OCI-LY1 (cell line): ENCODE measurements around the gene ACAA1.

Source experiments
- H2AFZ ChIP-seq: fragments of 200-600 bp; sonication (generic), shearing (Covaris generic); 2 replicates; pipeline ENCODE4 v1.6.0; 2014; ENCODE audit warnings: antibody characterized with exemption, mild to moderate bottlenecking, low read length
- H3F3A ChIP-seq: fragments of 200-600 bp; sonication (generic), shearing (Covaris generic); 2 replicates; pipeline ENCODE4 v1.6.0; 2014; ENCODE audit warnings: mild to moderate bottlenecking, antibody characterized with exemption, low read length, moderate library complexity; ENCODE audit not compliant: insufficient read depth
- H3K27ac ChIP-seq: fragments of 200-600 bp; sonication (generic); 2 replicates; pipeline ENCODE4 v1.5.1; 2014; ENCODE audit warnings: low read length, mixed run types, mild to moderate bottlenecking, low read depth; ENCODE audit not compliant: poor library complexity, severe bottlenecking
- H3K27me3 ChIP-seq: fragments of 200-600 bp; sonication (generic); 2 replicates; pipeline ENCODE4 v1.6.0; 2014; ENCODE audit warnings: antibody characterized with exemption, mild to moderate bottlenecking, low read length, moderate library complexity; ENCODE audit not compliant: insufficient read depth
- H3K36me3 ChIP-seq: fragments of 200-600 bp; sonication (generic); 2 replicates; pipeline ENCODE4 v1.6.1; 2014; ENCODE audit warnings: mild to moderate bottlenecking, antibody characterized with exemption, low read length, moderate library complexity, mixed read lengths; ENCODE audit not compliant: insufficient read depth
- H3K4me1 ChIP-seq: fragments of 200-600 bp; sonication (generic); 2 replicates; pipeline ENCODE4 v1.5.1; 2014; ENCODE audit warnings: mild to moderate bottlenecking, low read length, moderate library complexity; ENCODE audit not compliant: insufficient read depth, severe bottlenecking
- H3K4me2 ChIP-seq: fragments of 200-600 bp; sonication (generic), shearing (Covaris generic); 2 replicates; pipeline ENCODE4 v1.6.1; 2014; ENCODE audit warnings: low read length
- H3K4me3 ChIP-seq: fragments of 200-600 bp; sonication (generic); 2 replicates; pipeline ENCODE4 v1.5.1; 2014; ENCODE audit warnings: low read length, low read depth, mild to moderate bottlenecking, mixed read lengths; ENCODE audit not compliant: poor library complexity, severe bottlenecking
- H3K79me2 ChIP-seq: fragments of 200-600 bp; shearing (Covaris generic); 2 replicates; pipeline ENCODE4 v1.6.1; 2016; ENCODE audit warnings: mixed run types, low read length, mixed read lengths; ENCODE audit not compliant: insufficient read depth
- H3K9ac ChIP-seq: fragments of 200-600 bp; sonication (generic), shearing (Covaris generic); 2 replicates; pipeline ENCODE4 v1.6.1; 2014; ENCODE audit warnings: mild to moderate bottlenecking, low read length, mixed read lengths
- H3K9me2 ChIP-seq: fragments of 200-600 bp; sonication (generic), shearing (Covaris generic); 2 replicates; pipeline ENCODE4 v1.6.1; 2014; ENCODE audit warnings: low read depth, mild to moderate bottlenecking, low read length, mixed read lengths
- H3K9me3 ChIP-seq: fragments of 200-600 bp; shearing (Covaris generic); 2 replicates; pipeline ENCODE4 v1.6.1; 2014; ENCODE audit warnings: low read length, mixed read lengths
- H4K20me1 ChIP-seq: fragments of 200-600 bp; sonication (generic), shearing (Covaris generic); 2 replicates; pipeline ENCODE4 v1.6.0; 2016; ENCODE audit warnings: mild to moderate bottlenecking, low read length; ENCODE audit not compliant: insufficient read depth
- EZH2 ChIP-seq: fragments of 200-600 bp; sonication (generic), shearing (Covaris generic); IDR thresholded peaks from 2 replicates; pipeline ENCODE4 v1.8.0; 2017; ENCODE audit warnings: borderline replicate concordance, mixed run types, mild to moderate bottlenecking, antibody characterized with exemption, low read length, moderate library complexity, mixed read lengths
- TF ChIP-seq, protein P1 (sequence below): fragments of 200-600 bp; sonication (generic), shearing (Covaris generic); IDR thresholded peaks from 2 replicates; pipeline ENCODE4 v1.5.1; 2017; ENCODE audit warnings: mild to moderate bottlenecking, antibody characterized with exemption, low read length, moderate library complexity, mixed read lengths

The ACAA1 gene

DNA sequence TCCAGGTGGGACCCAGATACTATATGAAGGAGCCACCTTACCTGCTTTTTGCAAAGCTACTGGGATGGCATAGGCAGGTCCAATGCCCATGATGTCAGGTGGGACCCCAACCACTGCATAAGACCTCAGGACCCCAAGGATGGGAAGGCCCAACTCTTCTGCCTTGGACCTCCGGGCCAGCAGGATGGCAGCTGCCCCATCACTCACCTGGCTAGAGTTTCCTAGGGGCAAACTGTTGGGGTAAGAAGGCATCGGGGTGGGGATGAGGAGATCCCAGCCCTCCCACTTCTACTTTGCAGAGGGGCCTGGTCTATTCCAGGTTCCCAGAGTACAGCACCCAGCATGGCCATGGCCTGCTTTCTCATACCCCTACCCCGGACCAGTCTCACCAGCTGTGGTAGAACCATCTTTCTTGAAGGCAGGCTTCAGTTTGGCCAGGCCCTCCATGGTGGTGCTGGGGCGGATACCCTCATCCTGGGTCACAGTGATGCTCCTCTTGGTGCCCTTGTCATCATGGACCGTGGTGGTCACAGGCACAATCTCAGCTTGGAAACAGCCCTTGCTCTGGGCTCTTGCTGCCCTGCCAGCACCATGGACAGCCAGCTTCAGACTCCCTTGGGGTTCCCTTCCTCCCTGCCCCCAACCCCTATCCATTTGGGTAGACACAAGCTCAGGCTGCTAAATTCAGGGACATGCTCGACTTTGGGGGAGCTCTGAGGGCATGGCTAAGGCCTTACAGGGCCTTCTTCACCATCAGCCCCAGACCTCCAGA is 10.6 kb downstream of the ACAA1 start:
- Histone ChIP-seq H3K27me3 (no peaks in the 10 kb centered on the region), H2AFZ (no peak overlapping the region), H3K79me2 (no peaks in the 10 kb centered on the region), H3K9me2 (no peaks in the 10 kb centered on the region), H3K4me3 (no peak overlapping the region), H3F3A (no peaks in the 10 kb centered on the region), H3K36me3 (peaks cover 80% of the 10 kb centered on the region), H3K4me1 (no peaks in the 10 kb centered on the region), H4K20me1 (no peaks in the 10 kb centered on the region), H3K4me2 (no peak overlapping the region), H3K27ac (no peak overlapping the region), H3K9me3 (no peaks in the 10 kb centered on the region), H3K9ac (no peak overlapping the region)
- no peak for TF ChIP-seq EZH2
- TF ChIP-seq, protein P1, sequence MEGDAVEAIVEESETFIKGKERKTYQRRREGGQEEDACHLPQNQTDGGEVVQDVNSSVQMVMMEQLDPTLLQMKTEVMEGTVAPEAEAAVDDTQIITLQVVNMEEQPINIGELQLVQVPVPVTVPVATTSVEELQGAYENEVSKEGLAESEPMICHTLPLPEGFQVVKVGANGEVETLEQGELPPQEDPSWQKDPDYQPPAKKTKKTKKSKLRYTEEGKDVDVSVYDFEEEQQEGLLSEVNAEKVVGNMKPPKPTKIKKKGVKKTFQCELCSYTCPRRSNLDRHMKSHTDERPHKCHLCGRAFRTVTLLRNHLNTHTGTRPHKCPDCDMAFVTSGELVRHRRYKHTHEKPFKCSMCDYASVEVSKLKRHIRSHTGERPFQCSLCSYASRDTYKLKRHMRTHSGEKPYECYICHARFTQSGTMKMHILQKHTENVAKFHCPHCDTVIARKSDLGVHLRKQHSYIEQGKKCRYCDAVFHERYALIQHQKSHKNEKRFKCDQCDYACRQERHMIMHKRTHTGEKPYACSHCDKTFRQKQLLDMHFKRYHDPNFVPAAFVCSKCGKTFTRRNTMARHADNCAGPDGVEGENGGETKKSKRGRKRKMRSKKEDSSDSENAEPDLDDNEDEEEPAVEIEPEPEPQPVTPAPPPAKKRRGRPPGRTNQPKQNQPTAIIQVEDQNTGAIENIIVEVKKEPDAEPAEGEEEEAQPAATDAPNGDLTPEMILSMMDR: no peak

DNA sequence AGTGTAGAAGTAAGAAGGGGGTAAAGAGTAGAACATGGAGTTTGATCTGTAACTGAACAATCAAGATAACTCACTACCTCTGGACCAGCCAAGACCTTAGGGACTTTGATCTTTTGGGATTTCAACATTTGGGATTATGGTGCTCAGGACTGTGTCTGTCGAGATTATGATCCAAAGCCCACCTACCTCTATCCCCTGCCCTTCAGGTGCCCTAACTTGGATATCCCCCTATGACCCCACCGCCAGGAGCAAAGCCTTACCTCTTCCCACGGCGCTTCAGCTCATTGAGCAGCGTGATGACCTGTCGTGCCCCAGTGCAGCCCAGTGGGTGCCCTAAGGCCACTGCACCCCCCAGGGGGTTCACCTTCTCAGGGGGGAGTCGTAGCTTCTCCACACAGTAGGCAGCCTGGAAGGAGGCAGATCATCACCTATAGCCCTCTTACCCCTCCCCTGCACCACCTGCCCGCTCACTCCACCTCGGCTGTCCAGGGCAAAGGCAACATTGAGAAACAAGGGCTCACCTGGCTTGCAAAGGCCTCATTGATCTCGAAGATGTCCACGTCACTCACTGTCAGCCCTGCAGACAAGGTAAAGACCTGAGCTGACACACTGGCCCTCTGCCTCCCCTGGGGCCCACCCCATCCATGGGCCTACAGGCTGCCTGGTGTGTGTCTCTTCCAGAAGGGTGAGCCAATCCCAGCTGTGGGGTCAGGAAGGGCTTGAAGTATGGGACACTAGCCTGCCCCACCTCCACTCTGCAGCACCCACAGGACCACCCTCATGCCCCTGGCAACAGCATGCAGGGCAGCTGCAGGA is 11.4 kb downstream of the ACAA1 start:
- Histone ChIP-seq H4K20me1 (no peaks in the 10 kb centered on the region), H3K36me3 (peaks cover 72% of the 10 kb centered on the region), H3K79me2 (no peaks in the 10 kb centered on the region), H3K9me2 (no peaks in the 10 kb centered on the region), H3K4me2 (no peak overlapping the region), H3K9ac (no peak overlapping the region), H3K4me3 (no peak overlapping the region), H3K4me1 (no peaks in the 10 kb centered on the region), H2AFZ (no peak overlapping the region), H3F3A (no peaks in the 10 kb centered on the region), H3K9me3 (no peaks in the 10 kb centered on the region), H3K27ac (no peak overlapping the region), H3K27me3 (no peaks in the 10 kb centered on the region)
- no peak for TF ChIP-seq EZH2
- TF ChIP-seq, protein P1: no peak

DNA sequence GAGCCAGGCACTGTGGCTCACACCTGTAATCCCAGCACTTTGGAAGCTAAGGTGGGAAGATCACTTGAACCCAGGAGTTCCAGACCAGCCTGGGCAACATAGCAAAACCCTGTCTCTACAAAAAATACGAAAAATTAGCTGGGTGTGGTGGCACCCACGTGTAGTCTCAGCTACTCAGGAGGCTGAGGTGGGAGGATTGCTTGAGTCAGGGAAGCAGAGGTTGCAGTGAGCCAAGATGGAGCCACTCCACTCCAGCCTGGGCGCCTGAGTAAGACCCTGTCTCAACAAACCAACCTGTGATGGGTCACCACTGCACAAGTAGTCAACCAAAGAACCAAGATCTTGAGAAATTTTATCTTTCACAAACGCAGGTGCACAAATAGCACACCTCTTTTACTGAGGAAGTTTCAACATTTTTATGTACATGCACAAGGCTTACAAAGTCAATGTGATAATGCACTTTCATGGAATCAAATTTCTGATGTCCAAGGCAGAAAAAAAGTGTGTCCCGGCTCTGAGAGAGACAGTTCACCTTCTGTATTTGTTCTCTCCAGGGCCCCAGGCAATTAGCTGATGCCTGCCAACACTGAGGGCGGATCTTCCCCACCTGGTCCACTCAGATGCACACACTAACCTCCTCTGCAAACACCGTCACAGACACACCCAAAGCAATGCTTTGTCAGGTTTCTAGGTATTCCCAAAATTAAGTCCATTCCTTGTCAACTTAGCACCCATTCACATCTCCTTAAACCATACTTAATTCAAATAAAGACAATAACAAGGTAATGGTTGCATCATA is 12.4 kb downstream of the ACAA1 start:
- Histone ChIP-seq H3K79me2 (no peaks in the 10 kb centered on the region), H3F3A (no peaks in the 10 kb centered on the region), H3K4me1 (no peaks in the 10 kb centered on the region), H2AFZ (no peak overlapping the region), H3K4me3 (no peak overlapping the region), H3K9ac (no peak overlapping the region), H3K36me3 (peaks cover 65% of the 10 kb centered on the region), H4K20me1 (no peaks in the 10 kb centered on the region), H3K9me2 (no peaks in the 10 kb centered on the region), H3K27ac (no peak overlapping the region), H3K27me3 (no peaks in the 10 kb centered on the region), H3K9me3 (no peaks in the 10 kb centered on the region), H3K4me2 (no peak overlapping the region)
- TF ChIP-seq EZH2: no peak
